Measurements from ENCODE around the gene NAXD.
"Not testable (repeated sequence)": the region's sequence is repeated elsewhere in the genome, so short reads cannot be mapped to it uniquely, and the experiment has no call there.

The NAXD gene

DNA sequence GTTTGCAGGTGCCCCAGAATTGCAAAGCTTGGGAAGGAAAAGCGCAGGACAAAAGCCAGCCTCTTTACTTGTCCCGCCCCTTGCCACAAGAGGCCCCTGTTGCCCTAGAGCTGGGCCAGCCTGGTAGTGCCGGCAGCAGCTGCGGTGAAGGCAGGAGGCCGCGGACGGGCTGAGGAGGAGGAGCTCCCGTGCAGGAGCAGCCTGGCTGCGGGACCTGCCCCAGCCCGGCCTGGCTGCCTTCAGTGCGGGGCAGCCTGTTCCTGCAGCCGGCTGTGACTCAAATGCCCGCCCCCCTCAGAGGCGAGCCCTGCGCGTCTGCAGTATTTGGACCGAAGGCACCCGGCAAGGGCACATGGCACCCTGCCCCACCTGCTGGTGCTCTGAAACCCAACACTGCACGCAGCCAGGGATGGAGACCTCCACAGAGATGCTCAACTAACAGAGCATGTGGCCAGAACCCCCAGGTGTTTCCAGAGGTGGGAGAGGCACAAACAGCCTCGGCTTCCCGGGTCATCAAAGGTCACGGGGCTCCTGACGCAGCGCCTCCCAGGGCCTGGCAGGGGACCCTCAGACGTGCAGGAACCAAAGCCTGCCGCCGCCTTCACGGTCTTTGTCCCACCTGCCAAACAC is 29.7 kb downstream of the NAXD start:
- peak; percentile 59 for DNase-seq (ENCODE audit: low spot score)

DNA sequence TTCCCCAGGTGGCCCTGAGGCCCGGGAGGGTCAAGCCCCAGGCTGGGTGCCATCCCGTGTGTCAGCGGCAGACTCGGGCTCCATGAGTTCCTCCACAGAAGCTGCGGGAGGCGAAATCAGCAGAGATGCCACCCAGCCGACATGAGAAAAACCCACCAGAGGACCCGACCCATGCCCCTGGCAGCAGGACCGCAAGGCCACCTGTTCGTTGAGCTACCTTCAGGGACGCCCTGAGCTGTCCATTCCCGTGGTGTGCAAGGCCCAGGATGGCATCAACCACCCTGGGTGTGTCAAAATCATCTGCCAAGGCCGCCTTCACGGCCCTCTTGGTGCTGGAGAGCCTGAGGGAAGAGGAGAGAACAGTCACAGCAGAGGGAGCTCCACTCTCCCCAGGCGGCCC is 30.4 kb downstream of the NAXD start:
- no peak for DNase-seq (ENCODE audit: low spot score)

DNA sequence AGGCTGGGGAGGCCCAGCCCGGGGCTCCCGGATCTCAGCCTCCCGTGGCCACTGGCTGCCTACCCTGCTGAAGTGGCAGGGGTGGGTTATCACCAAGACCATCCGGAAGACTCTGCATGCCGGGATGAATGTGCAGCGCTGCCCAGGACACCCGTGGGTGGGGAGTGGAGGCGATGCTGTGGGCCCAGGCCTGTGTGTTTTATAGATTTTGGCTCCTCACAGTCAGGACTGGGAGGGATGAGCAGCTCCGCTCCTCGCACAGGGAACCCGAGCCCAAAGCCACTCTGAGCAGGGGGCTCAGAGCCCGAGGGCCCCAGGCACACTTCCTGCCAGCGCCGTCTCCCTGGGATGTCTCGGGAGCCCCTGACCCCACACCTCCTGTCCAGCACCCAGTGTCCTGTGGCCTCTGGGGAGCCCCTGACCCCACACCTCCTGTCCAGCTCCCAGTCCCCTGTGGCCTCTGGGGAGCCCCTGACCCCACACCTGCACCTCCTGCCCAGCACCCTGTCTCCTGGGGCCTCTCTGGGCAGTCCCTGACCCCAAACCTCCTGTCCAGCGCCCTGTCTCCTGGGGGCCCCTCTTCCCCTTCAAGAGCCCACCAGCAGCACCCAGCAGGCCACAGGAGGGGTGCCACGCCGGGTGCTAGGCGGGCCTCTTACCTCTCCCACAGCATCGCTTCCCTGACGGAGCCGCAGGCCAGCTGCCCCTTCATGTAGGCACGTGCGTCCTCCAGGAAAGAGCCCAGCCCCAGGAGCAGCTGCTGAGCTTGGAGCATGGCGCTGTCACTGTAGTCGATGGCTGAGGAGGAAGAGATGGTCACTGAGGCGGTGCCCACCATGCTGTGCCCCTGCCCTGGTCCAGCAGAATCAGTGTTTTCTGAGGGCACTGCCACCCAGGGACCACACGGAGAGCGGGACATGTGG is 31.4 kb downstream of the NAXD start:
- no peak for DNase-seq (ENCODE audit: low spot score)

DNA sequence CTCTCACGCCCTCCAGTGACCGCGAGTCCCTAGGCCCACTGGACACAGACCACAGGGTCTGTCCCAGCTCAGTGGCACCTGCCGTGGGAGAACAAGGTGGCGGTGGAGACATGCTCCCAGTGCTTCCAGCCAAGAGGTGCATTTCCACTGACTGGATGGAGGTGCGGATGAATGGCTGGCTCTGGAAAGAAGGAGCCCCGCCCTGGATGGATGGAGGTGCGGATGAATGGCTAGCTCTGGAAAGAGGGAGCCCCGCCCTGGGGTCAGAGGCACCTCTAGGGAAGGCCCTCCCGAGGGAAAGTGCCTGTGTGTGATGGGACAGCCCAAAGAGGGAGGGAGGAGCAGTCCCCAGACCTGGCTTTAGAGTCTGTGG is 32.0 kb downstream of the NAXD start:
- no peak for DNase-seq (ENCODE audit: low spot score)

DNA sequence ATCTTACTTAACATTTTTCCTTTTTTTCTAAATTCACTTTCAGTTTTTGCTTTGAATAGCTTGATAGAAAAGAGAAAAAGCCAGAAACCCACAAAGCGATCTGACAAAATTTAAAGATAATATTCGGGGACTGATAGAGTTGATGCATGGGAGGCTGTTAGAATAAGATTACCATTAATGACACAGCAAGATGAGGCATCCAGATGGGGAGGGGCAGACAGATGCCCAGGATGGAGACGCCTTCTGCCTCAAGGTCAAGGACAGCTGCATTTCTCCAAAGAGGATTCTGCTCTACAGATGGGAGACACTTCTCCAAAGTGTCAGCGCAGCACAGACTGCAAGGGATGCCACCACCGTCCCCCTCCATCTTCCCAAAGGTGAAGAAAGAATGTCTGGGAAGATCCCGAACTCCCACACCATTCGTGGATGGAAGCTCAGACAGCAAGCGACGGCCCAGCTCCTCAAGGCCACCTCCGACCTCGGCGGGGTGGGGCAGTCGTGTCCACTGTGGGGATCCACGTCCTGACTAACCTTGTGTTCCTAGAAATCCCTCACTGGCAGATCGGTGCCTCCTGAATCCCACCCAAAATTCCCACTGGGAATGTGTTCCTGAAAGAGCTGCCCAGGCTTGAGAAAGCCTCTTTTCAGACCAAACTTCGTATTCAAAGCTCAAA is 32.9 kb downstream of the NAXD start:
- no peak for DNase-seq (ENCODE audit: low spot score)

DNA sequence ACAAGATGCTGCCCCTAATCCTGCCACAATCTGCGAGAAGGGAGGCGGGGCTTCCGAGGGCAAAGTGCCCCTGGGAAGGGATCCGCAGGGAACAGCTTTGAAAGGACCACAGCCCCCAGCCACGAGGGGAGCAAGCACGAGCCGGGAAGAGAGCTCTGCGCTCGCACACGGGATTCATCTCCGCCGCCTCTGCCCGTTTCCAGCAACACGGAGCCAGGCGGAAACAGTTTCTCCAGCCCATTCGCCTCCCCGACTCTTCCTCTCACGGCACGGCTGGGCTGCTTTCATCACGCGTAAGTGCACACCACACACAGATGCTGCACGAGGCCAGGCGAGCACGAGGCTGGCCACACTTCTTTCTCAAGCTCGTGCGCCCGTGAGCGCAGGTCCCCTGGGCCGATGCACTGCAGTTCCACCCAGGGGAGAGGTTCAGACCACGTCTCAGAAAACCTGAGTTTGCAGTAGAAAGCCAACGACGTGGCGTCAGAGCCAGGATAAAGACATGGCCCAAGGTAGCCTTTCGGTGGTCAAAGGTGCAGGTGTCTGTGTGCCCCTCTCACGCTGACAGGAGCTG is 33.6 kb downstream of the NAXD start:
- DNase-seq (ENCODE audit: low spot score) = no peak

DNA sequence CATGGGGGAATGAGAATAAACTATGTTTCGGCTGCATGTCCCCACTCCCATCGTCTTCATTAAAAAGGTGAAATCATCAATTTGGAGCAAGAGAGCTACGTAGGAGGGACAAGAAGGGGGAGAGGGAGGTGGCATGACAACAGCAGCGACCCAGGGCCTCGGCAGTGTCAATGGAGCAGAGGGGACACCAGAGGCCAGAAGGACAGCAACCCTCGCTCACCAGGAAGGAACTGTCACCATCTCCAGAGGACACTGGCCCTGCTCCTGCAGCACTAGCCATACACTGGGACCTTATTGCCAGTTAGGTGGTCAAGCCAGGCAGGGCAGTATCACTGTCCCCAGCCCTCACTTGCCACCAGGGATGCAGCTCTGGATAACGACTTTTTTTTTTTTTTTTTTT is 34.2 kb downstream of the NAXD start:
- DNase-seq (ENCODE audit: low spot score) = no peak

DNA sequence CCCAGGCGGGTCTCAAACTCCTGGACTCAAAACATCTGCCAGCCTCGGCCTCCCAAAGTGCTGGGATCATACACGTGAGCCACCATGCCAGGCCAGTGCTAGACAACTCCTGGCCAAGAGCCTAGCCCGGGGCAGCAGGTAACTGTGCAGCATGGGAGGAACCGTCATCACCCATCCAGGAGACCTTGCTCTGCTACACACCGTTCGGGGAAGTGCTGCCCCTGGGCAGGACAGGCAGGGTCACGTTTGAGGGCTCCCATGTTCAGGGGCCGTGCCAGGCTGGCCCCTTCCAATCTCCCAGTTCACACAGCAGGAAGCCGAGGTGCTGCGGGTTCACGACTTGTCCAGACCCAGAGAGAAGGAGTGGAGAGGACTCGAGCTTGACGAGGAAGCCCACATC is 35.1 kb downstream of the NAXD start:
- no peak for DNase-seq (ENCODE audit: low spot score)

DNA sequence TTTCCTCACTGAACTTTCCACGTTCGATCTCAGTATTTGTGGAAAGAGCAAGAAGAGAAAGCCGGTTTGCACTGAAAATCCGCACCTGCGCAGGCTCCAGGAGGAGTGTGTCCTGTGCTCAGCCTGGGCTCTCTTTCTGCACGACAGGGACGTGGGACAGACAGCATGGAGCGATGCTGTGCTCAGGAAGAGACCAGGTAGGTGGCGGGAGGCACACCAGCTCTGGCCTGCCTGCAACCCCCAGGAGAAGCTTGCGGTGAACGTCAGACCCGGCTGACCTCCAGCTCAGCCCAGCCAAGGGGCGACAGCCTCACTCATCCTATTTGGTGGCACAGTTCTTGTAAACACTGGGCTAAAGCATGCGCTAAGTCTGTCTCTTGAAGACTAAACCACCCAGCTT is 35.9 kb downstream of the NAXD start:
- DNase-seq (ENCODE audit: low spot score) = no peak

DNA sequence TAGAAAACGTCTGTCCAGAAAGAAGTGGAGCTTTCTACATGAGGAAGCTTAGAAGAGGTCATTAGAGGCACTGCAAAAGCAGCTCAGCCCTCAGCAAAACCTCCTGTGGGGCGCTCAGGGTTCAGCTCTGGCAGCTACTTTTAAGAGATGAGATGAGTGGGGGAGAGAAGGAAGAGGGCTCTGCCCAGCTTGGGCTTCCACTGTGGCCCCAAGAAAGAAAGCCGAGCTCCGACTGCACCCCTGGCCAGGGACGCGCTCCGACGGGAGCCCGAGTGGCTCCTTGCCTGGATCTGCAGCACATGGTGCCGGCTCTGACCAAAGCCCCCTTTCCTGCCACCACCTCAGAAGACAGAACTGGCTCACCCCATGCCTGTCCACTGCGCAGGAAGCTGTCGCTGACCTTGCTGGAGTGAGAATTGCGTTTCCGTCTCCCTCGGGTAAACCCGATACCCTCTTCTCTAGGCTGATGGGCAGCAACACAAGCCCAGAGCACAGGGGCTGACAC is 36.4 kb downstream of the NAXD start:
- no peak for DNase-seq (ENCODE audit: low spot score)

DNA sequence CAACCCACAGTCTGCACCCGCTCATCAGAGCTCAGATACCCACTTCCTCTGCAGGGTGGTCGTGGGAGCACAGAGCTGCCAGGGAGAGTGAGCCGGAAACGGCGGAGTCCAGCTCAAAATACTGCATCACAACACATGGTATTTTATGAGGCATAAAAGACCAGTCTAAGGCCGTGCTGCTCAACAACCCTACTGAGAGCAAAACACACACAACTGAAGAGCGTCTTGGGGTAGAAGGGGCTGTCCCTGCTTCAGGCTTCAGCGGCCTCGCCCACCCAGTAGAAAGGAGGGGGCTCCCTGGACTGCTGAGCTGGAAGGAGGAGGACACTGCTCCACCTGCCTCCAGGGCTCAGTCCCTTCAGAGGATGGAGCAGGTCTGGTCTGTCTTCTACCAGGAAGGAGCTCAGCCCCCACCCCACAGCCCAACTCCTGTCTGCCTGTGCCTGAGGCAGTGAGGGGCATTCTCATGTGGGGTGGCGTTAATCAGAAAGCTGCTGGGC is 36.9 kb downstream of the NAXD start:
- DNase-seq (ENCODE audit: low spot score) = no peak

DNA sequence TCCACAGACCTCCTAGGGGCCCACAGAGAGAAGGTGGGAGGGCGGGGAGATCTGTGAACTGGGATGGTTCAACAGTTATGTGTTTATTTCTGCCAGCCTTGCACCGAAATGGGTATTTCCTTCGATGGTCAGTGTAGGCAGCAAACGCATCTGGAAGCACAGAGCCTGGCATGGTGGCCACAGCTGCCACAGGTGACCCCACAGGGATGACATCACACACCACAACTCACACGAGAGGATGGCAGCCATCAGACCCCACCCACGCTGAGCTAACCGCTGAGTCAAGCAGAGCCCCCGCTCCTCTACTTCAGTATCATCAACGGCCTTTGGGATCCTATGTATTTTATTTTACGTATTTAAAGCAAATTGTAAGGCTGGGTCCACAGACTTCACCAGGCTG is 37.4 kb downstream of the NAXD start:
- DNase-seq (ENCODE audit: low spot score) = no peak

DNA sequence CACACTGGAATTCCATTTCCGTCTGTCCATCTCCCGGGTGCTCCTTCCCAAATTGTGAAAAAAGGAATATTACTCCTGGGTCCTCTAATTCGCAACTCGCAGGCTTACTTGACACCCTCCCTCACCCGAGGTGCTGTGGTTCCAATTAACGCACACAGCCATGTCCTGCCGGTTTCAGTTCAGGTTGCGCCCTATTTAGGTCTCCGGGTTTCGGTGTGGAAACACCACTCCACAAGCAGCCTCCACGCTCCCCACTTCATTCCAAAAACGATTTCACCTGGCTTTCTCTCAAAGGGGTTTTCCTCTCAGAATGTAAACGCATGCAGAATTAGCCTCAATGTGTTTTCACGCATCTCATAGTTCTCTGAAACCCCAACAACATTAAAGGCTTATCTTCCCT is 37.9 kb downstream of the NAXD start:
- no peak for DNase-seq (ENCODE audit: low spot score)

DNA sequence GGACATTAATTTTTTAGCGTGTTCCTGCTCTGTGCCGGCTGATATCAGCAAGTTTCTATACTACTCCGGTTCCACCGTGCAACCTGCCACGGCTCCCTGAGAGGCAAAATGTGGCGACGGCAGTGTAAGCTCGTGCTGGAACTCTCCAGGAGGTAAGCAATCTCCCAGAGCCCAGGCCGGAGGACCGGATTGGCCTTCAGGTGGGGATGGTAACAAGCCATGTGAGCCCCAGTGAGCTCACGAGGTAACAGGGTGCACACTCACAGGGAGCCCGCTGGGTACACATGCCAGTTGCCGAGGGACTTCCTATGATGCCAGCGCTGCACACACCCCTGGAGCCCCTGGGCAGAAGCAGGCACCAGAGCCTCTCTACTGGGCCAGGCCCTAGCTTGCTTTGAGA is 38.5 kb downstream of the NAXD start:
- DNase-seq (ENCODE audit: low spot score) = no peak

DNA sequence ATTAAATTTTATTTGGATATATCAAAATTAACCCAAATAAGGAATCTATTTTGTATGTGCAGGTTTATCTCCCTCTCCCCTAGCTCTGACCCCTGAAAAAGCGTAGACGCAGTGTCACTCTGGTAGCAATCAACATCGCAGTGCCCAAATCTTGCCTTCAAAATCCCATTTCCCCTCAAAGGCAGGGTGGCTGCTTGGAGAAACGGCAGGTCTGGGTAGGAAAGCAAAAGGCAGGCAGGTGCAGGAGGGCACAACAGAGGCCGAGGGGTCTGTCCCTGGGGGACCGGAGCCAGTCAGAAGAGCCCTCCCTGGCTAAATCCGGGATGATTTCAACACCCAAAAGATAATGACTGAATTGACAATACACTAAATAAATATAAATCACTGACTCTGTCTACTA is 41.9 kb downstream of the NAXD start:
- no peak for DNase-seq (ENCODE audit: low spot score)

DNA sequence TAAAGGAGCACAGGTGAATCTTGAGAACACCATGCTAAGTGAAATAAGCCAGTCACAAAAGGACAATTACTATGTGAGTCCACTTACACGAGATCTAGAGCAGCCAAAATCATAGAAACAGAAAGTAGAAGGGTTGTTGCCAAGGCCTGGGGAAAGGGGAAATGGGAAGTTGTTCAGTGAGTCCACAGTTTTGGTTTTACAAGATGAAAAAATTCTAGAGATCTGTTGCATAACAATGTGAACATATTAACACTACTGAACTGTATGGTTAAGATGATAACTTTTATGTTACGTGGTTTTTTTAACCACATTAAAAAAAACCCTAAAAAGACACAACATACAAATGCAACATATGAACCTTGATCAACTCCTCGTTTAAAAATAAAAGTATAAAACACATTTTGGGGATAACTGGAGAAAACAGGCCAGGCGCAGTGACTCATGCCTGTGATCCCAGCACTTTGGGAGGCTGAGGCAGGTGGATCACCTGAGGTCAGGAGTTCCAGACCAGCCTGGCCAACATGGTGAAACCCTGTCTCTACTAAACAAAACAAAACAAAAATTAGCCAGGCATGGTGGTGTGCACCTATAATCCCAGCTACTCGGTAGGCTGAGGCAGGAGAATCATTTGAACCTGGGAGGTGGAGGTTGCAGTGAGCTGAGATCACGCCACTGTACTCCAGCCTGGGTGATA is 43.0 kb downstream of the NAXD start:
- not testable (repeated sequence) for DNase-seq (ENCODE audit: low spot score)

DNA sequence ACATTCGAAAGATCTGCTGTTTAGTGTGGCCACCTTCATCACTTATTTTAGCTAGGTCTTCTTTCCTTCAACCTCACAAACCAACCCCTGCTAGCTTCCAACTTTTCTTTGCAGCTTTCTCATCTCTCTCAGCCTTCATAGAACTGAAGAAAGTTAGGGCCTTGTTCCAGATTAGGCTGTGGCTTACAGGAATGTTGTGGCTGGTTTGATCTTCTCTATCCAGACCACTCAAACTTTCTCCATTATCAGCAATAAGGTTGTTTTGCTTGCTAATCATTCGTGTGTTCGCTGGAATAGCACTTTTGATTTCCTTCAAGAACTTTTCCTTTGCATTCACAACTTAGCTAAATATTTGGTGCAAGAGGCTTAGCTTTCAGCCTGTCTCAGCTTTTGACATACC is 45.9 kb downstream of the NAXD start:
- DNase-seq (ENCODE audit: low spot score) = no peak

DNA sequence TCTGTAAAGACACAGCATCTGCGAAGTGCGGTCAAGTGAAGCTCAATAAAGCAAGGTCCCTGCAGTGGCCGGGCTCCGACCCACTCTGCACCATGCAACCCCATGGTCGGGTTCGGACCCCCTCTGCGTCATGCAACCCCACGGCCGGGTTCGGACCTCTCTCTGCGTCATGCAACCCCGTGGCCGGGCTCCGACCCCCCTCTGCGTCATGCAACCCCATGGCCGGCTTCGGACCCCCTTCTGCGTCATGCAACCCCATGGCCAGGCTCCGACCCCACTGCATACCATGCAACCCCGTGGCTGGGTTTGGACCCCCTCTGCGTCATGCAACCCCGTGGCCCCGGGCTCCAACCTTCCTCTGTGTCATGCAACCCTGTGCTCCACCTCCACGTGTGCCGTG is 46.7 kb downstream of the NAXD start:
- no peak for DNase-seq (ENCODE audit: low spot score)

DNA sequence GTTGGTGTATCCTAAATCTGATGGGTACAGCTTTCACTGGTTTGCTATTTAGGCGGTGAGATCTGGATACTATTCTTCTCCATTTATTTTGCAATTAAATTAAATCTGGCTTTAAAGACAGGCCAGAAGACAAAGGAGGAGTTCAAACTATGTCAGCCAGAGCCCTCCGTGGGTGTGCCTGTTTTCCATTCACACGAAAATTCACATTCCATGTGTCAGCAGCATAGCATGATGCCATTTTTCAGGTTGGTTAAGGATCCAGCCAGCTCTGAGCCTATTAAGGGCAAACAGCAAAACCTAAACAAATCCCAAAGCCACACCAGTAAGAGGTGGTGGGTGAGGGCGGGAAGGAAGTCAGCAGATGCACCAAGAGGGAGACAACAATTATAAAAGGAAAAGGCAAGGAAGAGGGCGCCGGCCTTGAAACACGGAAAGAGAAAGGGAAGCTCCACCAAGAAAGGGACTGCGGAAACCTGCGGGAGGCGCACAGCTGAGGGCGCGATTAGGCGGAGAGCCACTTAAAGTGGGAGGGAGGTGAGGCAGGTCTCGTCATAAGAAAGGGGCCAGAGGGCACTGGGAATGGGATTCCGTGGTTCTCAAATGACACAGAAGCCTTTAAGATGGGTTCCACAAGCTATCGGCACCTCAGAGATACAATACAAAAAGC is 47.6 kb downstream of the NAXD start:
- DNase-seq (ENCODE audit: low spot score) = no peak

DNA sequence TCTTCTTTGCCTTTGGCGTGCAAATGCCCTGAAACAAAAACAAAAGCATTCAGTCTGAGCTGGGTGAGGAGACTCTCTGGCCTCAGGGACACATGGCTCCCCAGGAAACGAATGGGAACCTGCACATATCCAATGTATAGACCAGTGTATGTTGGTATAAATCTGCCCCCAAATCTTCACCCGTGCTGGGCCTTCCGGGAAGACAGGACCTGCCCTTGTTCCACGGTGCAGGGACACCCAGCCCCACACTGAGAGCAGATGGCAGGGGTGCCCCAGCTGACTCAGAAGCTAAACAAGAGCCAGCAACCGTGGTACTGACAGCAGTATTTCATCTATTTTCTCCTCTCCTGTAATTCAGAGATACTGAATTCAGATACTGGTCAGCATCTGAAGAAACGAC is 48.1 kb downstream of the NAXD start:
- no peak for DNase-seq (ENCODE audit: low spot score)

DNA sequence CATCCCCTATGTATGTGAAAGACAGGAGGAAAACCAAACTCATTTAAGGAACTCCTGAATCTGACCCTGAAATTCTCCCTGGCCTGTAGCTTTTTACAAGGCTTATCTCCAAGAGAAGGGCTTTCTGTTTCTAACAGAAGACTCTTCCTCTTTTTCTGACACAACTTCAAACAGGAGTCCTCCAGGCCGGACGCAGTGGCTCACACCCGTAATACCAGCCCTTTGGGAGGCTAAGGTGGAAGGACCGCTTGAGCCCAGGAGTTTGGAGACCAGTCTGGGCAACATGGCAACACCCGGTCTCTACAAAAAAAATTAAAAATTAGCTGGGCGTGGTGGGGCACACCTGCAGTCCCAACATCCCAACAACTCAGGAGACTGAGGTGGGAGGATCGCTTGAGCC is 48.7 kb downstream of the NAXD start:
- DNase-seq (ENCODE audit: low spot score) = no peak
